ENCODE results near the gene MYOF.

DNA sequence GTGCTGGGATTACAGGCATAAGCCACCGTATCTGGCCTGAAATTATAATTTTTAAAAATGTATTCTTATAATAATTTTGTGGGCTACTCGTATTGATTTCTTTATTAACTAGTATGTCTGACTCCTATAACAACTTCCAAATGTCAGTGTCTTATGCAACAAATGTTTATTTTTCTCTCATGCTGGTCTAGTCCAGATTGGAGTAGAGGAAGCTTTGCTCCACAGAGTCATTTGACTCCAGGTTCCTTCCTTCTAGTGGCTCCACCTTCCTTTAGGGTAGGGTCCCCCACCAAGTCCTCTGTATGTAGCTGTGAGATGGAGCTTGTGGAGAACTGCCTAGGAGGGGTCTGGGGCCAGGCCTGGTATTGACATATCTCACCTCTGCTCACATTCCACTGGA is 22.9 kb upstream of the MYOF start:
- no peak for TF ChIP-seq MXI1 (IDR thresholded peaks at IDR 0.05; ENCODE audit: low read depth, low read length)
- TF ChIP-seq NRF1 (conservative IDR thresholded peaks at IDR 0.05; ENCODE audit: low read depth, low read length) = no peak
- TF ChIP-seq CTCF (IDR thresholded peaks at IDR 0.05 in 2 of 3, conservative IDR thresholded peaks at IDR 0.05 in 1 of 3; ENCODE audit: control insufficient read depth in 2 of 3, extremely low read depth in 1 of 3, insufficient read depth in 1 of 3, low read depth in 3 of 3, low read length in 3 of 3) = no peak

All from GM12878 (cell line).